ENCODE measurements around the gene HLA-A. TPM values are rescaled to one million over a fixed set of nuclear protein-coding genes. Genes with fewer than 3 reads are reported as not detected.
"Not testable (repeated sequence)": the region's sequence is repeated elsewhere in the genome, so short reads cannot be mapped to it uniquely, and the experiment has no call there.

Gene HLA-A
- total and polyA plus RNA-seq, 3 experiments from 2014 or later: 1,371 to 3,526 (median 1,390) TPM

GRCh38 chr6:29970711-29971110 lies 28.4 kb downstream of the HLA-A start:
- peaks cover 0 to 1% (median 0%) of the 10 kb centered on the region in 3 donors for H3K36me3 Mint-ChIP-seq
- ChIA-PET POLR2A (no interaction called here), CTCF (no interaction called here)
- H3K27me3 Mint-ChIP-seq: peaks cover 31 to 35% of the 10 kb centered on the region in 2 donors
- Histone ChIP-seq H3K4me1 (ENCODE audit: insufficient read depth, low read length) (peaks cover 32% of the 10 kb centered on the region), H3K27me3 (ENCODE audit: insufficient read depth, low read length, poor library complexity, severe bottlenecking) (peaks cover 10% of the 10 kb centered on the region), H3K27ac (ENCODE audit: low read depth, low read length) (no peak overlapping the region), H3K4me3 (ENCODE audit: low read length) (no peak overlapping the region), H3K36me3 (ENCODE audit: insufficient read depth, low read length) (no peaks in the 10 kb centered on the region), H3K9me3 (ENCODE audit: low read length) (no peaks in the 10 kb centered on the region)
- H3K4me3 Mint-ChIP-seq: no peak overlapping the region
- no peak for DNase-seq
- H3K4me1 Mint-ChIP-seq: peaks cover 42 to 44% (median 43%) of the 10 kb centered on the region in 3 donors
- no peak overlapping the region for H3K27ac Mint-ChIP-seq
- H3K9me3 Mint-ChIP-seq: no peaks in the 10 kb centered on the region

GRCh38 chr6:29974901-29975560 lies 32.7 kb downstream of the HLA-A start:
- Mint-ChIP-seq H3K9me3 (no peaks in the 10 kb centered on the region), H3K27me3 (peaks cover 50 to 56% of the 10 kb centered on the region in 2 donors), H3K27ac (peak overlapping the region in 2 of 8 donors; percentile 34 to 56), H3K4me1 (peaks cover 38 to 41% (median 39%) of the 10 kb centered on the region in 3 donors), H3K36me3 (peaks cover 0 to 1% (median 0%) of the 10 kb centered on the region in 3 donors), H3K4me3 (peak overlapping the region; percentile 21 to 92 (median 87))
- Histone ChIP-seq H3K4me3 (ENCODE audit: low read length) (no peak overlapping the region), H3K27ac (ENCODE audit: low read depth, low read length) (no peak overlapping the region), H3K36me3 (ENCODE audit: insufficient read depth, low read length) (no peaks in the 10 kb centered on the region), H3K4me1 (ENCODE audit: insufficient read depth, low read length) (peaks cover 28% of the 10 kb centered on the region), H3K27me3 (ENCODE audit: insufficient read depth, low read length, poor library complexity, severe bottlenecking) (peaks cover 11% of the 10 kb centered on the region), H3K9me3 (ENCODE audit: low read length) (no peaks in the 10 kb centered on the region)
- CTCF ChIA-PET: interaction anchor here (0.8 to 3.1 kb wide), 6 partner anchors 9 to 321 kb away, joined by 3 to 24 read pairs (median 3); no protein-coding TSS in a partner anchor
- DNase-seq: no peak
- POLR2A ChIA-PET: interaction anchor here (0.6 to 1.1 kb wide), 3 partner anchors 10 to 117 kb away, joined by 3 to 5 read pairs (median 4); no protein-coding TSS in a partner anchor

- Mint-ChIP-seq H3K4me3 (peak overlapping the region; percentile 32 to 92 (median 87)), H3K4me1 (peaks cover 38 to 41% (median 39%) of the 10 kb centered on the region in 3 donors), H3K9me3 (no peaks in the 10 kb centered on the region), H3K36me3 (peaks cover 0 to 1% (median 0%) of the 10 kb centered on the region in 3 donors), H3K27me3 (peaks cover 50 to 56% of the 10 kb centered on the region in 2 donors), H3K27ac (peak overlapping the region in 2 of 8 donors; percentile 34 to 56)
- H3K36me3 ChIP-seq (ENCODE audit: insufficient read depth, low read length): no peaks in the 10 kb centered on the region
- no peak overlapping the region for H3K27ac ChIP-seq (ENCODE audit: low read depth, low read length)
- H3K9me3 ChIP-seq (ENCODE audit: low read length): no peaks in the 10 kb centered on the region
- H3K27me3 ChIP-seq (ENCODE audit: insufficient read depth, low read length, poor library complexity, severe bottlenecking): peaks cover 11% of the 10 kb centered on the region
- ChIA-PET CTCF (interaction anchor here (0.8 to 3.1 kb wide), 6 partner anchors 8 to 322 kb away, joined by 3 to 24 read pairs (median 3); no protein-coding TSS in a partner anchor), POLR2A (interaction anchor here (0.7 to 1.1 kb wide), 3 partner anchors 10 to 91 kb away, joined by 3 to 5 read pairs (median 4); no protein-coding TSS in a partner anchor)
- H3K4me1 ChIP-seq (ENCODE audit: insufficient read depth, low read length): peaks cover 28% of the 10 kb centered on the region
- H3K4me3 ChIP-seq (ENCODE audit: low read length): no peak overlapping the region
- DNase-seq: no peak
Measured at GRCh38 chr6:29975561-29975907, 33.2 kb downstream of the HLA-A start.

GRCh38 chr6:29976253-29976587 lies 33.9 kb downstream of the HLA-A start:
- H3K27me3 Mint-ChIP-seq: peaks cover 50 to 56% of the 10 kb centered on the region in 2 donors
- peaks cover 0 to 1% (median 0%) of the 10 kb centered on the region in 3 donors for H3K36me3 Mint-ChIP-seq
- peaks cover 11% of the 10 kb centered on the region for H3K27me3 ChIP-seq (ENCODE audit: insufficient read depth, low read length, poor library complexity, severe bottlenecking)
- no peaks in the 10 kb centered on the region for H3K36me3 ChIP-seq (ENCODE audit: insufficient read depth, low read length)
- ChIA-PET CTCF (interaction anchor here (1.2 to 3.1 kb wide), 3 partner anchors 10 to 128 kb away, joined by 3 to 24 read pairs (median 13); no protein-coding TSS in a partner anchor), POLR2A (interaction anchor here (0.5 to 0.7 kb wide), 2 partner anchors 90 to 254 kb away, joined by 3 read pairs; no protein-coding TSS in a partner anchor)
- DNase-seq: no peak
- H3K9me3 Mint-ChIP-seq: no peaks in the 10 kb centered on the region
- H3K4me3 Mint-ChIP-seq: peak overlapping the region; percentile 60 to 96 (median 88)
- peak overlapping the region in 4 of 8 donors; percentile 8 to 88 (median 50) for H3K27ac Mint-ChIP-seq
- H3K4me1 Mint-ChIP-seq: peaks cover 38 to 41% (median 39%) of the 10 kb centered on the region in 3 donors
- H3K27ac ChIP-seq (ENCODE audit: low read depth, low read length): peak overlapping the region; percentile 47
- peaks cover 28% of the 10 kb centered on the region for H3K4me1 ChIP-seq (ENCODE audit: insufficient read depth, low read length)
- H3K9me3 ChIP-seq (ENCODE audit: low read length): no peaks in the 10 kb centered on the region
- H3K4me3 ChIP-seq (ENCODE audit: low read length): peak overlapping the region; percentile 58

GRCh38 chr6:29976588-29977424 lies 34.5 kb downstream of the HLA-A start:
- Mint-ChIP-seq H3K4me3 (peak overlapping the region; percentile 60 to 96 (median 88)), H3K36me3 (peaks cover 0 to 1% (median 0%) of the 10 kb centered on the region in 3 donors), H3K27ac (peak overlapping the region in 5 of 8 donors; percentile 35 to 88 (median 71)), H3K4me1 (peaks cover 38 to 41% (median 39%) of the 10 kb centered on the region in 3 donors), H3K9me3 (no peaks in the 10 kb centered on the region), H3K27me3 (peaks cover 50 to 56% of the 10 kb centered on the region in 2 donors)
- Histone ChIP-seq H3K36me3 (ENCODE audit: insufficient read depth, low read length) (no peaks in the 10 kb centered on the region), H3K9me3 (ENCODE audit: low read length) (no peaks in the 10 kb centered on the region), H3K27me3 (ENCODE audit: insufficient read depth, low read length, poor library complexity, severe bottlenecking) (peaks cover 11% of the 10 kb centered on the region), H3K4me1 (ENCODE audit: insufficient read depth, low read length) (peaks cover 28% of the 10 kb centered on the region), H3K27ac (ENCODE audit: low read depth, low read length) (peak overlapping the region; percentile 47), H3K4me3 (ENCODE audit: low read length) (peak overlapping the region; percentile 58)
- ChIA-PET CTCF (interaction anchor here (2.9 to 3.1 kb wide), 2 partner anchors 11 to 129 kb away, joined by 13 to 24 read pairs; no protein-coding TSS in a partner anchor), POLR2A (no interaction called here)
- DNase-seq: peak; percentile 18 to 73 (median 40)

GRCh38 chr6:29977425-29977727 lies 35.0 kb downstream of the HLA-A start:
- Histone ChIP-seq H3K36me3 (ENCODE audit: insufficient read depth, low read length) (no peaks in the 10 kb centered on the region), H3K9me3 (ENCODE audit: low read length) (no peaks in the 10 kb centered on the region), H3K27ac (ENCODE audit: low read depth, low read length) (peak overlapping the region; percentile 47), H3K4me3 (ENCODE audit: low read length) (peak overlapping the region; percentile 58), H3K4me1 (ENCODE audit: insufficient read depth, low read length) (peaks cover 27% of the 10 kb centered on the region), H3K27me3 (ENCODE audit: insufficient read depth, low read length, poor library complexity, severe bottlenecking) (peaks cover 11% of the 10 kb centered on the region)
- Mint-ChIP-seq H3K9me3 (no peaks in the 10 kb centered on the region), H3K27me3 (peaks cover 47 to 53% of the 10 kb centered on the region in 2 donors), H3K36me3 (peaks cover 0 to under 1% (median 0%) of the 10 kb centered on the region in 3 donors), H3K4me3 (peak overlapping the region in 6 of 7 donors; percentile 73 to 92 (median 88)), H3K27ac (peak overlapping the region in 3 of 8 donors; percentile 31 to 88 (median 71)), H3K4me1 (peaks cover 34 to 37% (median 36%) of the 10 kb centered on the region in 3 donors)
- DNase-seq: no peak
- ChIA-PET CTCF (interaction anchor here (2.9 to 3.1 kb wide), 2 partner anchors 11 to 129 kb away, joined by 13 to 24 read pairs; no protein-coding TSS in a partner anchor), POLR2A (no interaction called here)

- H3K4me1 ChIP-seq (ENCODE audit: insufficient read depth, low read length): peaks cover 20% of the 10 kb centered on the region
- POLR2A ChIA-PET; H3K9me3 ChIP-seq (ENCODE audit: low read length); H3K4me3 ChIP-seq (ENCODE audit: low read length); DNase-seq; H3K4me3 Mint-ChIP-seq; H3K27ac ChIP-seq (ENCODE audit: low read depth, low read length); H3K27ac Mint-ChIP-seq; H3K9me3 Mint-ChIP-seq; H3K36me3 Mint-ChIP-seq; H3K36me3 ChIP-seq (ENCODE audit: insufficient read depth, low read length); CTCF ChIA-PET; H3K27me3 ChIP-seq (ENCODE audit: insufficient read depth, low read length, poor library complexity, severe bottlenecking): not testable (repeated sequence)
- Mint-ChIP-seq H3K27me3 (peaks cover 26 to 35% of the 10 kb centered on the region in 2 donors), H3K4me1 (peaks cover 20 to 22% (median 22%) of the 10 kb centered on the region in 3 donors)
Measured at GRCh38 chr6:29980013-29980412, 37.7 kb downstream of the HLA-A start.

Data from CD8-positive, alpha-beta memory T cell (primary cell).